ENCODE data around the gene ARHGAP11A. TPM values are rescaled to one million over a fixed set of nuclear protein-coding genes. Genes with fewer than 3 reads are reported as not detected.

The ARHGAP11A gene
- total and polyA plus RNA-seq, 4 donors: 0.42 to 20.6 (median 0.98) TPM

- no peaks in the 10 kb centered on the region for H3K27me3 ChIP-seq (ENCODE audit: control insufficient read depth in 4 of 4, insufficient read depth in 4 of 4, low read length in 3 of 4)
- no peak overlapping the region for H3K27ac ChIP-seq (ENCODE audit: low read depth in 1 of 2, low read length in 2 of 2)
- H3K9ac ChIP-seq (ENCODE audit: low read depth in 1 of 2, low read length in 2 of 2): no peak overlapping the region
- no peaks in the 10 kb centered on the region for H3K9me3 ChIP-seq (ENCODE audit: control insufficient read depth in 4 of 4, low read length in 3 of 4)
- peaks cover 0 to 6% (median 0%) of the 10 kb centered on the region in 4 donors for H3K4me1 ChIP-seq (ENCODE audit: control insufficient read depth in 4 of 4, insufficient read depth in 4 of 4, low read length in 3 of 4)
- no peak for DNase-seq (ENCODE audit: low spot score)
- no peak overlapping the region for H3K4me3 ChIP-seq (ENCODE audit: low read depth in 1 of 3, low read length in 3 of 3)
- TF ChIP-seq, protein P1, sequence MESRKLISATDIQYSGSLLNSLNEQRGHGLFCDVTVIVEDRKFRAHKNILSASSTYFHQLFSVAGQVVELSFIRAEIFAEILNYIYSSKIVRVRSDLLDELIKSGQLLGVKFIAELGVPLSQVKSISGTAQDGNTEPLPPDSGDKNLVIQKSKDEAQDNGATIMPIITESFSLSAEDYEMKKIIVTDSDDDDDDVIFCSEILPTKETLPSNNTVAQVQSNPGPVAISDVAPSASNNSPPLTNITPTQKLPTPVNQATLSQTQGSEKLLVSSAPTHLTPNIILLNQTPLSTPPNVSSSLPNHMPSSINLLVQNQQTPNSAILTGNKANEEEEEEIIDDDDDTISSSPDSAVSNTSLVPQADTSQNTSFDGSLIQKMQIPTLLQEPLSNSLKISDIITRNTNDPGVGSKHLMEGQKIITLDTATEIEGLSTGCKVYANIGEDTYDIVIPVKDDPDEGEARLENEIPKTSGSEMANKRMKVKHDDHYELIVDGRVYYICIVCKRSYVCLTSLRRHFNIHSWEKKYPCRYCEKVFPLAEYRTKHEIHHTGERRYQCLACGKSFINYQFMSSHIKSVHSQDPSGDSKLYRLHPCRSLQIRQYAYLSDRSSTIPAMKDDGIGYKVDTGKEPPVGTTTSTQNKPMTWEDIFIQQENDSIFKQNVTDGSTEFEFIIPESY (IDR thresholded peaks at IDR 0.05): no peak
- TF ChIP-seq EGR1 (IDR thresholded peaks at IDR 0.05; ENCODE audit: low read depth in 2 of 2): no peak
- TF ChIP-seq REST (IDR thresholded peaks at IDR 0.05): no peak
- no peak for TF ChIP-seq SP1 (IDR thresholded peaks at IDR 0.05)
- H3K36me3 ChIP-seq (ENCODE audit: control insufficient read depth in 4 of 4, insufficient read depth in 3 of 4, low read depth in 1 of 4, low read length in 3 of 4): no peaks in the 10 kb centered on the region
- WGBS: 61% methylated on average over 6 of the region's 6 CpGs
These were observed 44.2 kb downstream of the ARHGAP11A start for GRCh38 chr15:32659340-32660155.

GRCh38 chr15:32663671-32664070, 48.4 kb downstream of the ARHGAP11A start:
- no peak for DNase-seq (ENCODE audit: low spot score)
- Histone ChIP-seq H3K36me3 (ENCODE audit: control insufficient read depth in 4 of 4, insufficient read depth in 3 of 4, low read depth in 1 of 4, low read length in 3 of 4) (no peaks in the 10 kb centered on the region), H3K4me1 (ENCODE audit: control insufficient read depth in 4 of 4, insufficient read depth in 4 of 4, low read length in 3 of 4) (no peaks in the 10 kb centered on the region), H3K9ac (ENCODE audit: low read depth in 1 of 2, low read length in 2 of 2) (no peak overlapping the region), H3K27ac (ENCODE audit: low read depth in 1 of 2, low read length in 2 of 2) (no peak overlapping the region), H3K4me3 (ENCODE audit: low read depth in 1 of 3, low read length in 3 of 3) (no peak overlapping the region), H3K27me3 (ENCODE audit: control insufficient read depth in 4 of 4, insufficient read depth in 4 of 4, low read length in 3 of 4) (no peaks in the 10 kb centered on the region), H3K9me3 (ENCODE audit: control insufficient read depth in 4 of 4, low read length in 3 of 4) (no peaks in the 10 kb centered on the region)
- WGBS: 88% methylated on average over 4 of the region's 4 CpGs
- TF ChIP-seq FOXA1 (IDR thresholded peaks at IDR 0.05): no peak
- TF ChIP-seq, protein P2, sequence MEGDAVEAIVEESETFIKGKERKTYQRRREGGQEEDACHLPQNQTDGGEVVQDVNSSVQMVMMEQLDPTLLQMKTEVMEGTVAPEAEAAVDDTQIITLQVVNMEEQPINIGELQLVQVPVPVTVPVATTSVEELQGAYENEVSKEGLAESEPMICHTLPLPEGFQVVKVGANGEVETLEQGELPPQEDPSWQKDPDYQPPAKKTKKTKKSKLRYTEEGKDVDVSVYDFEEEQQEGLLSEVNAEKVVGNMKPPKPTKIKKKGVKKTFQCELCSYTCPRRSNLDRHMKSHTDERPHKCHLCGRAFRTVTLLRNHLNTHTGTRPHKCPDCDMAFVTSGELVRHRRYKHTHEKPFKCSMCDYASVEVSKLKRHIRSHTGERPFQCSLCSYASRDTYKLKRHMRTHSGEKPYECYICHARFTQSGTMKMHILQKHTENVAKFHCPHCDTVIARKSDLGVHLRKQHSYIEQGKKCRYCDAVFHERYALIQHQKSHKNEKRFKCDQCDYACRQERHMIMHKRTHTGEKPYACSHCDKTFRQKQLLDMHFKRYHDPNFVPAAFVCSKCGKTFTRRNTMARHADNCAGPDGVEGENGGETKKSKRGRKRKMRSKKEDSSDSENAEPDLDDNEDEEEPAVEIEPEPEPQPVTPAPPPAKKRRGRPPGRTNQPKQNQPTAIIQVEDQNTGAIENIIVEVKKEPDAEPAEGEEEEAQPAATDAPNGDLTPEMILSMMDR (IDR thresholded peaks at IDR 0.05; ENCODE audit: low read depth, low read length, missing input control): no peak
- no peak for TF ChIP-seq YY1 (IDR thresholded peaks at IDR 0.05)

DNA sequence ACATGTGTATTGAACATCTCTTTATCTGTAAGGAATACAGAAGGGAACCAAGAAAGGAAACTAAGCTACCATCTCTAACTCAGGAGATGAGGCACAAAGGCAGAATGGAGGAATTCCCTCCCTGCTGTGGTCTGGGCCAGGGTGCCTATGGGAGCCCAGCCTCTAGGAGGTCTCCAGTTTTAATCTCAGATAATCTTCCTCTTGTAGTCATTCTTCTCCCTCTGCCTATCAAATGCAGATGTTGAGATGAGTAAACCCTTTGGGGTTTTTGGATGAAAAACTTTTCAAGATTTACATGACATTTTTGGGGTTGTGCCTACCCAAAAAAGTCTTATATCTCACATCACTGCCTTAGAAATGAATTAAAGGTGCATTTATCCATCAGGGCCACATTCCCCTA, 49.5 kb downstream of the ARHGAP11A start:
- Histone ChIP-seq H3K4me1 (ENCODE audit: control insufficient read depth in 4 of 4, insufficient read depth in 4 of 4, low read length in 3 of 4) (no peaks in the 10 kb centered on the region), H3K9me3 (ENCODE audit: control insufficient read depth in 4 of 4, low read length in 3 of 4) (no peaks in the 10 kb centered on the region), H3K9ac (ENCODE audit: low read depth in 1 of 2, low read length in 2 of 2) (no peak overlapping the region), H3K36me3 (ENCODE audit: control insufficient read depth in 4 of 4, insufficient read depth in 3 of 4, low read depth in 1 of 4, low read length in 3 of 4) (no peaks in the 10 kb centered on the region), H3K27ac (ENCODE audit: low read depth in 1 of 2, low read length in 2 of 2) (no peak overlapping the region), H3K4me3 (ENCODE audit: low read depth in 1 of 3, low read length in 3 of 3) (no peak overlapping the region), H3K27me3 (ENCODE audit: control insufficient read depth in 4 of 4, insufficient read depth in 4 of 4, low read length in 3 of 4) (no peaks in the 10 kb centered on the region)
- DNase-seq (ENCODE audit: low spot score): no peak
- TF ChIP-seq, protein P1 (IDR thresholded peaks at IDR 0.05): no peak
- TF ChIP-seq, protein P3, sequence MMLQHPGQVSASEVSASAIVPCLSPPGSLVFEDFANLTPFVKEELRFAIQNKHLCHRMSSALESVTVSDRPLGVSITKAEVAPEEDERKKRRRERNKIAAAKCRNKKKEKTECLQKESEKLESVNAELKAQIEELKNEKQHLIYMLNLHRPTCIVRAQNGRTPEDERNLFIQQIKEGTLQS (IDR thresholded peaks at IDR 0.05): no peak
- TF ChIP-seq NR2F2 (IDR thresholded peaks at IDR 0.05): no peak
- TF ChIP-seq, protein P2 (IDR thresholded peaks at IDR 0.05; ENCODE audit: low read depth, low read length, missing input control): no peak
- TF ChIP-seq FOXA1 (IDR thresholded peaks at IDR 0.05): no peak
- no peak for TF ChIP-seq TAF1 (conservative IDR thresholded peaks at IDR 0.05)
- no peak for TF ChIP-seq FOXA2 (IDR thresholded peaks at IDR 0.05)
- TF ChIP-seq EGR1 (IDR thresholded peaks at IDR 0.05; ENCODE audit: low read depth in 2 of 2): no peak
- no peak for TF ChIP-seq YY1 (IDR thresholded peaks at IDR 0.05)
- TF ChIP-seq HNF4A (conservative IDR thresholded peaks at IDR 0.05): no peak
- no peak for TF ChIP-seq GABPA (IDR thresholded peaks at IDR 0.05 in 1 of 2, conservative IDR thresholded peaks at IDR 0.05 in 1 of 2)
- TF ChIP-seq JUND (IDR thresholded peaks at IDR 0.05): no peak
